GM19467 (cell line): Measurements from ENCODE around the gene SMAGP.
"Not testable (repeated sequence)": the region's sequence is repeated elsewhere in the genome, so short reads cannot be mapped to it uniquely, and the experiment has no call there.

Experiments
- ATAC-seq: cut with Tn5 transposase; IDR thresholded peaks from one replicate; pipeline ENCODE4 v1.9.1; 2021; ENCODE audit warnings: mild to moderate bottlenecking, moderate library complexity; ENCODE audit not compliant: unreplicated experiment

The SMAGP gene, protein sequence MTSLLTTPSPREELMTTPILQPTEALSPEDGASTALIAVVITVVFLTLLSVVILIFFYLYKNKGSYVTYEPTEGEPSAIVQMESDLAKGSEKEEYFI

DNA sequence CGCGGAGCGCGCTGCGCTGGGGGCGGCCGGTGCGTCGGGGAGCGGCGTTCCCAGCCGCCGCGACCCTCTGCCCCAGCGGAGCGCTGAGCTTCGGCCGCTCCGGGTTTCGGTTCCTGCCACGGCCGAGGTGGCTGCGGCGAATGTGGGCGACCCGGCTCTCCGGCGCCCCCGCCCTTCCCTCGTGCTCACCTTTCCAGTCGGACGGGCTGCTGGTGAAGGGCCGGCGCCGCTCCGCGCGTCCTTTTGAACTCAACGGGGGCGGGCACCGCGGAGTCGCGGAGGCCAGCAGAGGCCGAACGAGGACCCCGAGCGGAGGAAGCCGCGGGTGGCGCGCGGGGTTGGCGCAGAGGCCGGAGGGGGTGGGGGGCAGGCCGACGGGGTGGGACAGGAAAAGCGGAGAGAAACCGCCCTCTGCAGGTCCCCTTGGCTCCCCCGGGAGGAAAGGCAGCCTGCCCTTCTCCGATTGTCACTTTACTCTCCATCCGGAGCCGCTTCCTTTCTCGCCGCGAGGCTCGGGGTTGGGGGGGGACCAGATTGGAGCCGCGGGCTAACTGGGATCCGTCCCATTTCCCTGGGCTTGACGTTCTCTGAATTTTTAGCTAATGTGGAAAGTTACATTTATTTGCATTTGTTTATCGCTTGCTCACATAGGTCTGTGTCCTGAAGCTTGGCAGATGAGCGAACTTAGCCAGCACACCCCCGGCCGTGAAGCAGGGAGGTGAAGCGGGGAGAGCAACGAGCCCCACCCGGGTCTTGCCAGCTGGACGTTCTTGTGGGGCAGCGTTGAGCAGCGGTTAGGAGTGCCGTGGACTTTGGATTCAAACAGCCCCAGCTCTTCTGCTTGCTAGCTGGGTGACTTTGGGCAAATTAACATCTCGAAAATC lies at the start of gene SMAGP:
Gene SMAGP (minus strand): TSS at position 349 of the 884 bp plus-strand sequence. CDS start 1,137 bp downstream, outside the sequence.
- ATAC-seq, result peak; percentile 71

GRCh38 chr12:51318846-51319599 lies 48.8 kb upstream of the SMAGP start:
- no peak for ATAC-seq

DNA sequence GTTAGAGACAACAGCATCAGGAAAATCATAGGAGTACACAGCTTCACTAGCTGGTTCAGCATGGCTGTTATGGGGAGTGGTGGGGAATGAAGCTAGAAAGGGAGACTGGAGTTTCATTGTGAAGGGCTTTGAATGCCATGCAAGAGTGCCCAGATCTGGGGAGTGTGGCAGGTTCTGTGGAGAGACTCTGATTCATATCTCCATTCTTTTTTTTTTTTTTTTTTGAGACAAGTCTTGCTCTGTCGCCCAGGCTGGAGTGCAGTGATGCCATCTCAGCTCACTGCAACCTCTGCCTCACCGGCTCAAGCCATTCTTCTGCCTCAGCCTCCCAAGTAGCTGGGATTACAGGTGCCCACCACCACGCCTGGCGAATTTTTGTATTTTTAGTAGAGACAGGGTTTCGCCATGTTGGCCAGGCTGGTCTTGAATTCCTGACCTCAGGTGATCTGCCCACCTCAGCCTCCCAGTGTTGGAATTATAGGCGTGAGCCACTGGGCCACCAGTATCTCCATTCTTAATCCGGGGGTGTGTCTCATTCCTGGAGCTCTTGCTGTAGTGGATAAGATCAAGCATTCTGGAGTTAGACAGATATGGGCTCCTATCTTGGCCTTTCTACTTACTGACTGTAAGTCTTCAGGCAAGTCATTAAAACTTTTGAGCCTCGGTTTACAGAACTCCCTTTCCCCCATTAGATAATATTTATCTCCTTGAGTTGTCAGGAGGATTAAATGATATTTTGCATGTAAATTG lies 48.0 kb upstream of the SMAGP start:
- ATAC-seq, result not testable (repeated sequence)

- no peak for ATAC-seq
These were observed 41.2 kb upstream of the SMAGP start for GRCh38 chr12:51311389-51311788.

- no peak for ATAC-seq
These were observed 37.7 kb upstream of the SMAGP start for GRCh38 chr12:51307655-51308593.

- no peak for ATAC-seq
These were observed 36.3 kb upstream of the SMAGP start for GRCh38 chr12:51306507-51306906.

DNA sequence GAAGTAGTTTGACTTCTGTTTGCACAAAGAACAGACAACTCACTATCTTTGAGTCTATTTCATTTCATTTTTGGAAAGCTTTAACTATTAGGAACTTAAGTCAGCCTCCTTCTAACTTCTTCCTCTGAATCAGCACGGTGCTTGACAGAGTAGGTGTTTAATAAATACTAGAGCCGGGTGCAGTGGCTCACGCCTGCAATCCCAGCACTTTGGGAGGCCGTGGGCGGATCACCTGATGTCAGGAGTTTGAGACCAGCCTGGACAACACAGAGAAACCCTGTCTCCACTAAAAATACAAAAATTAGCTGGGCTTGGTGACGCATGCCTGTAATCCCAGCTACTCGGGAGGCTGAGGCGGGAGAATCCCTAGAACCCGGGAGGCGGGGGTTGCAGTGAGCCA lies 30.6 kb upstream of the SMAGP start:
- not testable (repeated sequence) for ATAC-seq

GRCh38 chr12:51295651-51296050 lies 25.4 kb upstream of the SMAGP start:
- ATAC-seq, result no peak

- ATAC-seq, result not testable (repeated sequence)
These were observed 23.9 kb upstream of the SMAGP start for GRCh38 chr12:51294097-51294496.

DNA sequence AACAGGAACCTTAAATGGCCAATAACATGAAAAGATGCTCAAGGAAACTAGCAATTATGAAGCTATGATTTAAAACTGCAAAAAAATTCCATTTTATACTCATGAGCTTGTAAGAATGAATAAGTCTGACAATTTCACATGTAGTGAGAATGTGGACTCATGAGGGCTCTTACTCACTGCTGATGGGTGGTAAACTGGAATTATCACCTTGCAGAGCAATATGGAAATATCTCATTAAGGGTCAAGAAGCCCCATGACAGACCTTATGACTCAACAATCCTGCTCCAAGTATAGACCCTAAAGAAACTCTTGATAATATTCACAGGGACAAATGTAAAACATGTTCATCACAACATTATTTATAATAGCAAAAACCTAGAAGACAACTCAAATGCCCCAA lies 23.5 kb upstream of the SMAGP start:
- no peak for ATAC-seq

GRCh38 chr12:51291603-51292513 lies 21.6 kb upstream of the SMAGP start:
- ATAC-seq, result not testable (repeated sequence)

DNA sequence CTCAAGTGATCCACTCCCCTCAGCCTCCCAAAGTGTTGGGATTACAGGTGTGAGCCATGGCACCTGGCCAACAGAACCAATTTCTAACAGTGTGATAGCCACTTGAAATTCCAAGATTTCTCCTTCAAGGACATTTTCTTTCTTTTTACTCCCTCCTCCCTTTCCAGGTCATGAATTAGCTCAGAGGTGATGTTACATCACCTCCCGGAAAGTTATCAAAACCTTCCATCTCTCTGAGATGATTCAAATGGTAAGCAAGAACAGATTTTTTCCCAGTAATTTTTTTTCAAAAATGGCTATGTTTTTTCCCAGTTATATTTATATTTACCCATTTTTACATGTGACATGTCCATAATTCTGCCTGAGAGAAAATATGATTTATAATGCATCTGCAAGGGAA lies 15.6 kb upstream of the SMAGP start:
- no peak for ATAC-seq

GRCh38 chr12:51281202-51281924 lies 11.1 kb upstream of the SMAGP start:
- ATAC-seq, result no peak

- ATAC-seq, result no peak
These were observed 4.9 kb upstream of the SMAGP start for GRCh38 chr12:51275088-51275487.

- ATAC-seq, result not testable (repeated sequence)
These were observed 2.6 kb upstream of the SMAGP start for GRCh38 chr12:51272810-51273209.

DNA sequence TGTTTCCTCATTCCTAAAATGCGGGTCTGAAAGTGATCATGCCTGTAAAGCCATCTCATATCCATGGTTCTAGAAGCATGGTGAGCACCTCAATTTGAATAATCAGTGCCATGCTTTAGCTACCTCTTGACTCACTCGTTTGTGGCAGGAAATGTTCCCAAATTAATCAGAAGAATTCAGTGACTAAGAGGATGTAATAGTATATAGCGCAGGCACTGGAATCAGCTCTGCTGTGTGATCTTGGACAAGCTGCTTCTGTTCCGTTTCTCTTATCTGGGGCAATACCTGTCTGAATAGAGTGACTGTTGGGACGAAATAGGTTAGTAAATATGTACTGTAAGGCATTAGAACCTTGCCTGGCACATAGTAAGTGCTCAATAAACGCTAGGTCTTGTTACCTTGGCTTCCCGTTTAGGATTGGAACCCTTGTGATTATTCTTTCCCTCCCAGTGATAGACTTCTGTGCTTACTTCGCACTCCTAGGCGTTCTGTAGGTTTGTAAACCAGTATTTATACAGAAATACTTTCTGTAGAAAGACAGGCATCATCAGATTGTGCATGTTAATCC lies 820 bp upstream of the SMAGP start:
- ATAC-seq, result no peak

GRCh38 chr12:51269174-51270066 lies 795 bp downstream of the SMAGP start:
- peak; percentile 20 for ATAC-seq
